Transverse colon (tissue), 3 donors: ENCODE measurements around the gene LMX1B.

Experiments
- CTCF ChIP-seq, 5 experiments: fragments of 200-600 bp in 3 of 5; fragments of 450-650 bp in 2 of 5; sonication (generic) in 3 of 5; IDR thresholded peaks; 1 replicate in 2 of 5; 2 replicates in 3 of 5; pipeline ENCODE4 v1.5.1; 2016 to 2017; ENCODE audit warnings: antibody characterized with exemption in 5 of 5, inconsistent platforms in 3 of 5, mild to moderate bottlenecking in 2 of 5, moderate library complexity in 1 of 5
- POLR2A ChIP-seq: fragments of 450-650 bp; IDR thresholded peaks from one replicate; pipeline ENCODE4 v1.6.1; 2016; ENCODE audit warnings: antibody characterized with exemption, mild to moderate bottlenecking, moderate library complexity

DNA sequence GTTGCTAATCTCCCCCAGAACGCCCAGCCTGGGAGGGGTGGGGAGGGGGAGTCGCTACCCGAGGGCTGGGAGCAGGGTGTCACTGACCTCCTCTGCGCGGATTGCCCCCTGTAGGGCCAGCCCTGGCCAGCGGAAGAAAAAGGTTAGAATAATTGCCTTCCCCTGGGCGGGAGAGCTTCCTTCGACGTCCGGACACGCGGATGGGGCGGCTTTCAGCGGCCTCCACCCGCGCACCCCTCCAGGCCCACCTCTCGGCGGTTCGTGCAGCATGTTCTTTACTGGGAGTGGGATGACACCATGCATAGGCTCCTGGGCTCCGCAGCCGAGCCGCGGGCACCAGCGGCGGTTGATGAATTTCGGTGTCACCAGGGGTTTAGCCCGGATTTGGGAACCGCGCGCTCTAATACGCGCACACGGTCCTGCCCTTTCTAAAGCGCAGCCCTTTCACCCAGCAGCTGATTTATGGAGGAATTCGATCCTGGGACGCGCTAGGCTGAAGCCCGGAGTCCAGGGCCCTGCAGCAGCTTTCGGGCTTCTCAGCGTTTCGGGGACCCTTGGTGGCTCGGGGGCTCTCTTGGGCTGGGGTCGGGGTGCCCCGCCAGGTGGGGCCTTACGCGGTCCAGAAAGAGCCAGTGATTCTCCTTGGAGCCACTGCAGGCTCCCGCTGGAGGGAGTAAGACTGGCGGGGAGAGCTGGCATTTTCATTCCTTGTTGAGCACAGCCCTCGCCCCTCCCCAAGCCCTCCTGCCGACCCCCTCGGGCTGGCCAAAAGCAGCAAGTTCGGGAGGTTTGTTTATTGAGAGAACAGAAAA, 10.1 kb downstream of the LMX1B start:
- TF ChIP-seq CTCF (IDR thresholded peaks at IDR 0.05) (no peak), POLR2A (no peak)
